Gastrocnemius medialis (tissue), 4 donors: Measurements from ENCODE around the gene XPO1. TPM values are rescaled to one million over a fixed set of nuclear protein-coding genes. Genes with fewer than 3 reads are reported as not detected.
"Not testable (repeated sequence)": the region's sequence is repeated elsewhere in the genome, so short reads cannot be mapped to it uniquely, and the experiment has no call there.

Experiments used
- ATAC-seq, 2 donors: fragments of 150-250 bp; one replicate each; pipeline ENCODE4 v1.9.1; 2016
- DNase-seq, 2 donors: peaks; one replicate each; pipeline ENCODE4 v3.0.0-alpha.2; 2019
- H3K27ac ChIP-seq, 4 donors: fragments of 200-600 bp; sonication (generic); 1 replicate in 1 of 4; 2 replicates in 3 of 4; pipeline ENCODE4 v1.5.1; 2016 to 2018; ENCODE audit warnings: mild to moderate bottlenecking in 2 of 4, moderate library complexity in 1 of 4
- H3K27me3 ChIP-seq, 3 donors: fragments of 200-600 bp; sonication (generic) in 2 of 3; 1 replicate in 1 of 3; 2 replicates in 2 of 3; pipeline versions ENCODE4 v1.5.1 to v1.6.0; 2016 to 2019; ENCODE audit warnings: mild to moderate bottlenecking in 1 of 3, moderate library complexity in 1 of 3
- H3K36me3 ChIP-seq, 2 donors: fragments of 200-600 bp; sonication (generic) in 1 of 2; one replicate each; pipeline ENCODE4 v1.5.1; 2017 to 2018
- H3K4me1 ChIP-seq, 2 donors: fragments of 200-600 bp; sonication (generic) in 1 of 2; one replicate each; pipeline ENCODE4 v1.5.1; 2016 to 2017; ENCODE audit warnings: mild to moderate bottlenecking in 2 of 2
- H3K4me3 ChIP-seq, 4 donors: fragments of 200-600 bp; sonication (generic) in 3 of 4; 1 replicate in 1 of 4; 2 replicates in 3 of 4; pipeline ENCODE4 v1.5.1; 2016 to 2019; ENCODE audit warnings: mild to moderate bottlenecking in 2 of 4
- H3K9me3 ChIP-seq, 3 donors: fragments of 200-600 bp; sonication (generic) in 2 of 3; 1 replicate in 1 of 3; 2 replicates in 2 of 3; pipeline ENCODE4 v1.5.1; 2016 to 2019
- CTCF ChIP-seq, 5 experiments: fragments of 450-650 bp in 3 of 5; fragments of 200-600 bp in 2 of 5; sonication (generic) in 2 of 5; IDR thresholded peaks in 4 of 5; conservative IDR thresholded peaks in 1 of 5; 1 replicate in 4 of 5; 2 replicates in 1 of 5; pipeline ENCODE4 v1.5.1; 2016 to 2019; ENCODE audit warnings: antibody characterized with exemption in 5 of 5, mild to moderate bottlenecking in 3 of 5, moderate library complexity in 3 of 5
- POLR2A ChIP-seq, 2 donors: fragments of 450-650 bp; IDR thresholded peaks; one replicate each; pipeline ENCODE4 v1.6.1; 2017; ENCODE audit warnings: antibody characterized with exemption in 2 of 2, mild to moderate bottlenecking in 2 of 2, moderate library complexity in 2 of 2
- in situ Hi-C, 4 donors: fragments of 200-750 bp; cut with MboI; loops; one replicate each; pipeline versions ENCODE4 v1.15.0 to v1.8.0; 2017; ENCODE audit warnings: low sequenced_read_pairs in 4 of 4
- intact Hi-C: fragments of 100-400 bp; cut with DNase I; formaldehyde crosslinking; loops from one replicate; pipeline ENCODE4 v1.15.1; 2023; ENCODE audit warnings: low total_unique reads
- total RNA-seq, 4 donors: library from RNA; depleted of rRNA; stranded (reverse); fragments of >200 nt; gene quantifications; one replicate each; pipeline versions ENCODE4 v1.1.0 to v1.2.3, GENCODE V29; 2016

XPO1 gene
- total RNA-seq, 4 donors from 2014 or later, result 34.3 to 69.1 (median 56.3) TPM

- DNase-seq (no peak), ATAC-seq (no peak)
- no peak overlapping the region for H3K4me3 ChIP-seq
- intact Hi-C loops, result no loop called here
- peaks cover 39 to 58% of the 10 kb centered on the region in 2 donors for H3K4me1 ChIP-seq
- H3K27me3 ChIP-seq, result no peaks in the 10 kb centered on the region
- TF ChIP-seq POLR2A (IDR thresholded peaks at IDR 0.05), result no peak
- no peak for TF ChIP-seq CTCF (IDR thresholded peaks at IDR 0.05 in 4 of 5, conservative IDR thresholded peaks at IDR 0.05 in 1 of 5)
- in situ Hi-C loops, result no loop called here
- H3K9me3 ChIP-seq, result no peaks in the 10 kb centered on the region
- H3K27ac ChIP-seq, result peak overlapping the region; percentile 59 to 80 (median 72)
- H3K36me3 ChIP-seq, result no peaks in the 10 kb centered on the region
Measured at GRCh38 chr2:61456746-61457420, 81.3 kb downstream of the XPO1 start.

- Histone ChIP-seq H3K4me3 (no peak overlapping the region), H3K4me1 (peaks cover 39 to 58% of the 10 kb centered on the region in 2 donors), H3K9me3 (no peaks in the 10 kb centered on the region), H3K27ac (peak overlapping the region; percentile 59 to 80 (median 72)), H3K36me3 (no peaks in the 10 kb centered on the region), H3K27me3 (no peaks in the 10 kb centered on the region)
- TF ChIP-seq POLR2A (IDR thresholded peaks at IDR 0.05) (no peak), CTCF (IDR thresholded peaks at IDR 0.05 in 4 of 5, conservative IDR thresholded peaks at IDR 0.05 in 1 of 5) (no peak)
- DNase-seq (peak in 1 of 2 donors; percentile 44), ATAC-seq (peak; percentile 61 to 78)
- in situ Hi-C loops (no loop called here), intact Hi-C loops (no loop called here)
Measured at GRCh38 chr2:61456070-61456745, 81.9 kb downstream of the XPO1 start.

GRCh38 chr2:61454972-61455371 is 83.2 kb downstream of the XPO1 start:
- H3K27ac ChIP-seq, result peak overlapping the region; percentile 59 to 80 (median 72)
- peaks cover 35 to 58% of the 10 kb centered on the region in 2 donors for H3K4me1 ChIP-seq
- intact Hi-C loops, H3K36me3 ChIP-seq, in situ Hi-C loops, H3K27me3 ChIP-seq, H3K9me3 ChIP-seq, H3K4me3 ChIP-seq, ATAC-seq, DNase-seq: not testable (repeated sequence)

- Histone ChIP-seq H3K4me3 (no peak overlapping the region), H3K36me3 (no peaks in the 10 kb centered on the region), H3K27me3 (no peaks in the 10 kb centered on the region), H3K9me3 (no peaks in the 10 kb centered on the region), H3K27ac (peak overlapping the region in 2 of 4 donors; percentile 2 to 9), H3K4me1 (peaks cover 29 to 52% of the 10 kb centered on the region in 2 donors)
- no peak for ATAC-seq
- in situ Hi-C loops (no loop called here), intact Hi-C loops (no loop called here)
- no peak for DNase-seq
- TF ChIP-seq CTCF (IDR thresholded peaks at IDR 0.05 in 4 of 5, conservative IDR thresholded peaks at IDR 0.05 in 1 of 5), result no peak
- TF ChIP-seq POLR2A (IDR thresholded peaks at IDR 0.05), result no peak
Measured at GRCh38 chr2:61454383-61454782, 83.8 kb downstream of the XPO1 start.

- in situ Hi-C loops (no loop called here), intact Hi-C loops (no loop called here)
- Histone ChIP-seq H3K27ac (no peak overlapping the region), H3K4me3 (no peak overlapping the region), H3K36me3 (no peaks in the 10 kb centered on the region), H3K27me3 (no peaks in the 10 kb centered on the region), H3K4me1 (peaks cover 19 to 40% of the 10 kb centered on the region in 2 donors), H3K9me3 (no peaks in the 10 kb centered on the region)
- DNase-seq, result no peak
- ATAC-seq, result no peak
- TF ChIP-seq CTCF (IDR thresholded peaks at IDR 0.05 in 4 of 5, conservative IDR thresholded peaks at IDR 0.05 in 1 of 5) (no peak), POLR2A (IDR thresholded peaks at IDR 0.05) (no peak)
Measured at GRCh38 chr2:61452392-61452791, 85.8 kb downstream of the XPO1 start.
